Measurements from ENCODE around the gene FANCE. TPM values are rescaled to one million over a fixed set of nuclear protein-coding genes. Genes with fewer than 3 reads are reported as not detected.

FANCE gene
- total RNA-seq, 1 experiment from 2014 or later, result 19.2 TPM

GRCh38 chr6:35461270-35461669 lies 9.1 kb downstream of the FANCE start:
- intact Hi-C loops (cut with micrococcal nuclease; ENCODE audit: unreplicated experiment), result no loop called here
- TF ChIP-seq CTCF (conservative IDR thresholded peaks at IDR 0.05; ENCODE audit: low read depth, low read length) (no peak), EZH2 (IDR thresholded peaks at IDR 0.05; ENCODE audit: borderline replicate concordance, low read depth, low read length, poor library complexity, severe bottlenecking) (no peak)
- H3K9me3 ChIP-seq (ENCODE audit: low read depth, low read length, poor library complexity, severe bottlenecking), result no peaks in the 10 kb centered on the region
- H3K36me3 ChIP-seq (ENCODE audit: insufficient read depth, low read length, poor library complexity, severe bottlenecking), result peaks cover 65% of the 10 kb centered on the region
- no peak overlapping the region for H3K4me3 ChIP-seq (ENCODE audit: low read depth, low read length, poor library complexity, severe bottlenecking)
- ChIA-PET POLR2A (ENCODE audit: low non-redundant PET) (no interaction called here), CTCF (no interaction called here)
- no peaks in the 10 kb centered on the region for H3K4me1 ChIP-seq (ENCODE audit: insufficient read depth, low read length, poor library complexity, severe bottlenecking)
- BruUV-seq (replicated peaks), result no TSS peak
- no peak overlapping the region for H3K27ac ChIP-seq (ENCODE audit: low read depth, low read length, poor library complexity, severe bottlenecking)
- no peaks in the 10 kb centered on the region for H3K27me3 ChIP-seq (replicated peaks; ENCODE audit: insufficient read depth, low read depth, low read length, poor library complexity)
- no peak for DNase-seq (ENCODE audit: low spot score)

DNA sequence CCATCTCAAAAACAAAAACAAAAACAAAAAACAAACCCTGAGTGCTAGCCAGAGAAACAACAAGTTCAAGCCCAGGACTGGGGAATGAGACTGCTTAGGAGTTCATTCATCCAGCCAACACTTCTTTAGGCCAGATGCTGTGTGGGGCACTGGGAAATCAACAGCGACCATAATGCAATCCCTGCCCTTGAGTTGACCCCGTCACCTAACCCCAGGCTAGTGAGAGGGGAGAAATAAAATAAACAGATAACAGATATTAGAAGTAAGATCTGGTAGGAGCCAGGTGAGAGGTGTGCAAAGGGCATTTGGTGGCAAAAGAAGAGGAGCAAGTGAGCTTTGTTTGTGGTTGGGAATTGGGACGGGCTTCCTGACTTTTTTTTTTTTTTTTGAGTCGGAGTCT lies 11.2 kb downstream of the FANCE start:
- intact Hi-C loops (cut with micrococcal nuclease; ENCODE audit: unreplicated experiment), result no loop called here
- Histone ChIP-seq H3K27me3 (replicated peaks; ENCODE audit: insufficient read depth, low read depth, low read length, poor library complexity) (no peaks in the 10 kb centered on the region), H3K27ac (ENCODE audit: low read depth, low read length, poor library complexity, severe bottlenecking) (no peak overlapping the region), H3K4me1 (ENCODE audit: insufficient read depth, low read length, poor library complexity, severe bottlenecking) (no peaks in the 10 kb centered on the region), H3K4me3 (ENCODE audit: low read depth, low read length, poor library complexity, severe bottlenecking) (no peak overlapping the region), H3K9me3 (ENCODE audit: low read depth, low read length, poor library complexity, severe bottlenecking) (no peaks in the 10 kb centered on the region), H3K36me3 (ENCODE audit: insufficient read depth, low read length, poor library complexity, severe bottlenecking) (peaks cover 56% of the 10 kb centered on the region)
- DNase-seq (ENCODE audit: low spot score), result no peak
- TF ChIP-seq EZH2 (IDR thresholded peaks at IDR 0.05; ENCODE audit: borderline replicate concordance, low read depth, low read length, poor library complexity, severe bottlenecking), result no peak
- TF ChIP-seq CTCF (conservative IDR thresholded peaks at IDR 0.05; ENCODE audit: low read depth, low read length), result no peak
- CTCF ChIA-PET, result interaction anchor here (1.0 kb wide), 1 partner anchor 14 kb away, joined by 3 read pairs; no protein-coding TSS in a partner anchor
- POLR2A ChIA-PET (ENCODE audit: low non-redundant PET), result no interaction called here
- BruUV-seq (replicated peaks), result no TSS peak

DNA sequence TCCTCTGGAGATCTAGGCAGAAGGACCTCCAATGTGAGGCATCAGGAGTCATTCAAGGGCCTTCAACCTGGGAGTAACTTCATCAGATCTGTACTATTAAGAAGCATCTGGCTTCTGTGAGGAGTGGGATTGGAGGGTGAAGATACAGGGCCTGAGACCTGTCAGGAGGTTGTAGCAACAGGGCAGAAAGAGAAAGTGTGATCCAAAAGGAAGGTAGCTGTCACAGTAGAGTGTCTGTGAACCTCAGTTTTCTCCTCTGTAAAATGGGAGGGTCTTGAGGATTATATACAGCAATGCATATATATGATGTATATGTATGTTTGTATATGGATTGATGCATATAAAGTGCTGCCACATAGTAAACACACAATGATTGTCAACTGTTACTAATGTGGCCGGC lies 13.5 kb downstream of the FANCE start:
- H3K36me3 ChIP-seq (ENCODE audit: insufficient read depth, low read length, poor library complexity, severe bottlenecking), result peaks cover 57% of the 10 kb centered on the region
- TF ChIP-seq CTCF (conservative IDR thresholded peaks at IDR 0.05; ENCODE audit: low read depth, low read length), result no peak
- no peak for TF ChIP-seq EZH2 (IDR thresholded peaks at IDR 0.05; ENCODE audit: borderline replicate concordance, low read depth, low read length, poor library complexity, severe bottlenecking)
- peaks cover 3% of the 10 kb centered on the region for H3K4me1 ChIP-seq (ENCODE audit: insufficient read depth, low read length, poor library complexity, severe bottlenecking)
- CTCF ChIA-PET, result no interaction called here
- BruUV-seq (replicated peaks), result no TSS peak
- DNase-seq (ENCODE audit: low spot score), result no peak
- H3K27me3 ChIP-seq (replicated peaks; ENCODE audit: insufficient read depth, low read depth, low read length, poor library complexity), result no peaks in the 10 kb centered on the region
- H3K4me3 ChIP-seq (ENCODE audit: low read depth, low read length, poor library complexity, severe bottlenecking), result no peak overlapping the region
- H3K9me3 ChIP-seq (ENCODE audit: low read depth, low read length, poor library complexity, severe bottlenecking), result no peaks in the 10 kb centered on the region
- POLR2A ChIA-PET (ENCODE audit: low non-redundant PET), result no interaction called here
- no peak overlapping the region for H3K27ac ChIP-seq (ENCODE audit: low read depth, low read length, poor library complexity, severe bottlenecking)
- intact Hi-C loops (cut with micrococcal nuclease; ENCODE audit: unreplicated experiment), result loop anchor here (5.0 kb wide), 1 partner anchor 123 kb away; the partner anchor contains the start of gene PPARD

All from A673 (cell line).